Measurements from ENCODE around the gene MSANTD1. TPM values are rescaled to one million over a fixed set of nuclear protein-coding genes. Genes with fewer than 3 reads are reported as not detected.

MSANTD1 gene
- total RNA-seq, 1 donor from 2014 or later = not detected

DNA sequence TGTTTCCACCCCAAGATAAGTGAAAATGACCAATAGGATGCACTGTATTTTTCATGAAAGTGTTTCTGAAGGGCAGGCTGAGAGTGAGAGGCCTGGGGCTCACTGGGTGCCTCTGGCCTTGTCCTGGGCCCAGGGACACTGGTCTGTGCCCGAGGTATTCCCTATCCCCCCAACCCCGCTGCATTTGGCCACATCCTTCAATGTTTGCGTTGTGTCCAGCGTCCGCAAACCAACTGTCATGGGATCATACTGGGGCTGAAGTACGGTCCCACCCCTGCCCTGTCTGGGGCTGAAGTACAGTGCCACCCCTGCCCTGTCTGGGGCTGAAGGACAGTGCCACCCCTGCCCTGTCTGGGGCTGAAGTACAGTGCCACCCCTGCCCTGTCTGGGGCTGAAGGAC, 22.0 kb upstream of the MSANTD1 start:
- H3K9me3 ChIP-seq = no peaks in the 10 kb centered on the region
- no peak for DNase-seq (ENCODE audit: low spot score in 2 of 2)
- TF ChIP-seq, protein P1, sequence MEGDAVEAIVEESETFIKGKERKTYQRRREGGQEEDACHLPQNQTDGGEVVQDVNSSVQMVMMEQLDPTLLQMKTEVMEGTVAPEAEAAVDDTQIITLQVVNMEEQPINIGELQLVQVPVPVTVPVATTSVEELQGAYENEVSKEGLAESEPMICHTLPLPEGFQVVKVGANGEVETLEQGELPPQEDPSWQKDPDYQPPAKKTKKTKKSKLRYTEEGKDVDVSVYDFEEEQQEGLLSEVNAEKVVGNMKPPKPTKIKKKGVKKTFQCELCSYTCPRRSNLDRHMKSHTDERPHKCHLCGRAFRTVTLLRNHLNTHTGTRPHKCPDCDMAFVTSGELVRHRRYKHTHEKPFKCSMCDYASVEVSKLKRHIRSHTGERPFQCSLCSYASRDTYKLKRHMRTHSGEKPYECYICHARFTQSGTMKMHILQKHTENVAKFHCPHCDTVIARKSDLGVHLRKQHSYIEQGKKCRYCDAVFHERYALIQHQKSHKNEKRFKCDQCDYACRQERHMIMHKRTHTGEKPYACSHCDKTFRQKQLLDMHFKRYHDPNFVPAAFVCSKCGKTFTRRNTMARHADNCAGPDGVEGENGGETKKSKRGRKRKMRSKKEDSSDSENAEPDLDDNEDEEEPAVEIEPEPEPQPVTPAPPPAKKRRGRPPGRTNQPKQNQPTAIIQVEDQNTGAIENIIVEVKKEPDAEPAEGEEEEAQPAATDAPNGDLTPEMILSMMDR (IDR thresholded peaks at IDR 0.05) = no peak
- no peaks in the 10 kb centered on the region for H3K4me1 ChIP-seq
- H3K27me3 ChIP-seq = no peaks in the 10 kb centered on the region
- no peak overlapping the region for H3K27ac ChIP-seq
- intact Hi-C loops (cut with DNase I) = no loop called here
- no peak overlapping the region for H3K4me3 ChIP-seq
- peaks cover 77 to 80% of the 10 kb centered on the region in 2 donors for H3K36me3 ChIP-seq

DNA sequence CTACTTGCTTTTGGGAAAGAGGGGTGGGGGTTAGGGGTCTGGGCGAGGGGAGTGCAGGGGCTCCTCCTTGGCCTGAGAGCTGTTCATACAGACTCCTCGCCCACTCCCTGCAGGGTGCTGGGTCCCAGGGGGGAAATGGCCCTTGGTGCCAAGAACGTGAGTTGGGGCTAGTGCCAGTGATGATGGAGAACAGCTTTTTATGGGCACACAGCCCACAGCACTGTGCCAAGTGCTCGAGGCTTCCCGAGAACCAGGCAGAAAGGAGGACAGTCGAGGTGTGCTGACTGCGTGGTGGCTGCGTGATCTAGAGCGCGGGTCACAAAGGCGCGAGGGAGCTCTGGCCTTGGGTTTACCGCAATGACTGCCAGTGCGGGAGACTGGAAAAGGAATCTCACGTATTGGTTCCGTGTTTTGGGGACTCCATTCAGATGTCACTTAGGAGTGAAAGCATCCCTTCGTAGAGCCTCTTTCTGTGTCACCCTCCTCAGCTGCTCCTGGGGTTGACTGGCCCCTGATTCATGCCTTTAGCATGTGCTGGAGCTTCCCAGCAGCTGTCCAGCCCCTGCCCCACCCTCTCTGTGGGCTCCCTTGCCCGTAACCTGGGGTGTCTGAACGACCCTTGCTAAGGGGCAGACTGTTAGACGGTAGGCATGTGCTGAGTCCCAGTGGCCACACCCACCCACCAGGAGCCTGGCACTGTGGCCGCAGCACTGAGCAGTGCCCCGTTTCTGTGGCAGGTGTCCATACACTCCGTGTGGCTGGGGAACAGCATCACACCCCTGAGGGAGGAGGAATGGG, 20.9 kb upstream of the MSANTD1 start:
- no peaks in the 10 kb centered on the region for H3K4me1 ChIP-seq
- no peak for DNase-seq (ENCODE audit: low spot score in 2 of 2)
- peaks cover 75 to 80% of the 10 kb centered on the region in 2 donors for H3K36me3 ChIP-seq
- no peak overlapping the region for H3K4me3 ChIP-seq
- H3K9me3 ChIP-seq = no peaks in the 10 kb centered on the region
- no peak overlapping the region for H3K27ac ChIP-seq
- TF ChIP-seq, protein P1 (IDR thresholded peaks at IDR 0.05) = no peak
- intact Hi-C loops (cut with DNase I) = no loop called here
- H3K27me3 ChIP-seq = no peaks in the 10 kb centered on the region

DNA sequence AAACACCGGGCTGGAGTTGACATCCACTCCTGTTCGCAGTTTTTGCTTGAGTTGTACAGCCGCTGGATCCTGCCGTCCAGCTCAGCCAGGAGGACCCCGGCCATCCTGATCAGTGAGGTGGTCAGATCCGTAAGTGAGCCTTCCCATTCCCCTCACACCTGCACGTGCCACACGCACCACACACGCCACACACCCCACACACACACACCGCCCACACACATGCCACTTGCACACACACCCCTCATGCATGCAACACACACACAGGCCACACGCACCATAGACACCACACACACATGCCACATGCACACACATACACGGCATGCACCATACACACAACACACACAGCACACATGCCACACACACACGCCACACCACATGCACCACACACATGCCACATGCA, 20.1 kb upstream of the MSANTD1 start:
- intact Hi-C loops (cut with DNase I) = no loop called here
- Histone ChIP-seq H3K4me3 (no peak overlapping the region), H3K9me3 (no peaks in the 10 kb centered on the region), H3K27me3 (no peaks in the 10 kb centered on the region), H3K27ac (no peak overlapping the region), H3K4me1 (no peaks in the 10 kb centered on the region), H3K36me3 (peaks cover 75 to 80% of the 10 kb centered on the region in 2 donors)
- TF ChIP-seq, protein P1 (IDR thresholded peaks at IDR 0.05) = no peak
- no peak for DNase-seq (ENCODE audit: low spot score in 2 of 2)

DNA sequence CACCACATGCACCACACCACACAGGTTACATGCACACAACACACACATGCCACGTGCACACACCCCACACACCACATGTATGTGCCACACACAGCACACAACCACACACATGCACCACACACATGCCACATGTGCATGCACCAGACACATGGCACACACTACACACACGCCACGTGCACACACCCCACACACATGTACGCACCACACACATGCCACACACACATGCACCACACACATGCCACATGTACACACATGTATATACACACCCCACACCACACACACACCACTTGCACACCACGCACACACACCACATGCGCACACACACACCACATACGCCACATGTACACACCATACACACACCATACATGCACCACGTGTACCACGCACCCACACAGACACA, 19.6 kb upstream of the MSANTD1 start:
- Histone ChIP-seq H3K36me3 (peaks cover 75 to 80% of the 10 kb centered on the region in 2 donors), H3K9me3 (no peaks in the 10 kb centered on the region), H3K4me3 (no peak overlapping the region), H3K4me1 (no peaks in the 10 kb centered on the region), H3K27me3 (no peaks in the 10 kb centered on the region), H3K27ac (no peak overlapping the region)
- TF ChIP-seq, protein P1 (IDR thresholded peaks at IDR 0.05) = no peak
- DNase-seq (ENCODE audit: low spot score in 2 of 2) = no peak
- intact Hi-C loops (cut with DNase I) = no loop called here

GRCh38 chr4:3229964-3230363, 19.0 kb upstream of the MSANTD1 start:
- no peak overlapping the region for H3K4me3 ChIP-seq
- no peaks in the 10 kb centered on the region for H3K9me3 ChIP-seq
- TF ChIP-seq, protein P1 (IDR thresholded peaks at IDR 0.05) = no peak
- DNase-seq (ENCODE audit: low spot score in 2 of 2) = no peak
- peaks cover 76 to 78% of the 10 kb centered on the region in 2 donors for H3K36me3 ChIP-seq
- no peak overlapping the region for H3K27ac ChIP-seq
- intact Hi-C loops (cut with DNase I) = no loop called here
- H3K27me3 ChIP-seq = no peaks in the 10 kb centered on the region
- H3K4me1 ChIP-seq = no peaks in the 10 kb centered on the region
